ENCODE data around the gene NUDT16L1.

- no peak for TF ChIP-seq CTCF (IDR thresholded peaks at IDR 0.05; ENCODE audit: insufficient read depth, low read length)
- no peak for TF ChIP-seq REST (IDR thresholded peaks at IDR 0.05; ENCODE audit: insufficient replicate concordance, low read depth)
- TF ChIP-seq POLR2AphosphoS5 (IDR thresholded peaks at IDR 0.05; ENCODE audit: low read depth): no peak
- TF ChIP-seq SPI1 (IDR thresholded peaks at IDR 0.05; ENCODE audit: borderline replicate concordance, low read depth): no peak
These were observed 8.6 kb downstream of the NUDT16L1 start for GRCh38 chr16:4701791-4702465.
